Endothelial cell of umbilical vein (primary cell): ENCODE measurements around the gene STX16. TPM values are rescaled to one million over a fixed set of nuclear protein-coding genes. Genes with fewer than 3 reads are reported as not detected.

ENCODE experiments used
- BruUV-seq: library from RNA; stranded (reverse); fragments of 400-500 nt; replicated peaks from 2 replicates; lab custom pipeline; 2021; lab: Mats Ljungman, UMichigan
- CTCF ChIA-PET: fragments of 300-600, 350-600 bp; sonication (Branson Sonifier 250); formaldehyde crosslinking; loops from one replicate; lab custom pipeline; 2021; ENCODE audit warnings: antibody characterized with exemption, inconsistent platforms; lab: Charles Lee
- POLR2A ChIA-PET: fragments of 300-600, 350-600 bp; sonication (Branson Sonifier 250); formaldehyde crosslinking; loops from one replicate; lab custom pipeline; 2021; ENCODE audit warnings: antibody characterized with exemption, inconsistent platforms; lab: Charles Lee
- DNase-seq: peaks from one replicate; pipeline ENCODE4 v3.0.0-alpha.2; 2011; ENCODE audit warnings: low read depth, low spot score
- FAIRE-seq: peaks from 2 replicates; lab custom pipeline; 2011; peaks lifted over from hg19 to GRCh38; lab: Jason Lieb, UNC
- H2AFZ ChIP-seq: 2 replicates; pipeline ENCODE4 v1.6.0; 2012; ENCODE audit warnings: low read depth, low read length, control low read depth, inconsistent platforms
- H3K27ac ChIP-seq: 2 replicates; pipeline ENCODE4 v1.5.1; 2011; ENCODE audit warnings: low read depth, mild to moderate bottlenecking, control low read depth, low read length, moderate library complexity; ENCODE audit not compliant: insufficient read depth
- H3K27me3 ChIP-seq, 2 experiments: 2 replicates each; pipeline versions ENCODE4 v1.6.0 to v1.6.1; 2011; ENCODE audit warnings: low read length in 2 of 2, mixed read lengths in 1 of 2; ENCODE audit not compliant: control insufficient read depth in 2 of 2, insufficient read depth in 2 of 2
- H3K36me3 ChIP-seq, 2 experiments: 2 replicates in 1 of 2; 3 replicates in 1 of 2; pipeline ENCODE4 v1.5.1; 2011; ENCODE audit warnings: low read length in 2 of 2, mild to moderate bottlenecking in 1 of 2, moderate library complexity in 1 of 2; ENCODE audit not compliant: control insufficient read depth in 2 of 2, insufficient read depth in 2 of 2; ENCODE audit errors: extremely low read depth in 1 of 2
- H3K4me1 ChIP-seq: 3 replicates; pipeline ENCODE4 v1.5.1; 2011; ENCODE audit warnings: mild to moderate bottlenecking, low read length; ENCODE audit not compliant: control insufficient read depth, insufficient read depth; ENCODE audit errors: extremely low read depth
- H3K4me2 ChIP-seq: 2 replicates; pipeline ENCODE4 v1.6.1; 2011; ENCODE audit warnings: low read length, control low read depth, mixed read lengths; ENCODE audit not compliant: insufficient read depth
- H3K4me3 ChIP-seq, 3 experiments: fragments of 200-600 bp in 1 of 3; sonication (generic), shearing (Covaris generic) in 1 of 3; replicated peaks in 1 of 3; 2 replicates each; pipeline ENCODE4 v1.5.1; 2011 to 2016; ENCODE audit warnings: control low read depth in 3 of 3, low read length in 3 of 3, mild to moderate bottlenecking in 2 of 3, inconsistent platforms in 1 of 3, low read depth in 1 of 3, moderate library complexity in 1 of 3; ENCODE audit not compliant: insufficient read depth in 1 of 3
- H3K79me2 ChIP-seq: 2 replicates; pipeline ENCODE4 v1.6.0; 2012; ENCODE audit warnings: low read length, inconsistent platforms; ENCODE audit not compliant: control insufficient read depth, insufficient read depth
- H3K9ac ChIP-seq: replicated peaks from 2 replicates; pipeline ENCODE3; 2011; ENCODE audit warnings: low read length, control low read depth; ENCODE audit not compliant: insufficient read depth; ENCODE audit errors: extremely low read depth
- H3K9me1 ChIP-seq: replicated peaks from 3 replicates; pipeline ENCODE4 v1.6.0; 2011; ENCODE audit warnings: mild to moderate bottlenecking, low read length; ENCODE audit not compliant: control insufficient read depth, insufficient read depth; ENCODE audit errors: extremely low read depth
- H3K9me3 ChIP-seq: replicated peaks from 2 replicates; pipeline ENCODE4 v1.5.1; 2012; ENCODE audit warnings: low read length, inconsistent platforms; ENCODE audit not compliant: control insufficient read depth, insufficient read depth
- H4K20me1 ChIP-seq: replicated peaks from 2 replicates; pipeline ENCODE3; 2011; ENCODE audit warnings: mild to moderate bottlenecking, low read length; ENCODE audit not compliant: control insufficient read depth, insufficient read depth; ENCODE audit errors: extremely low read depth
- EZH2 ChIP-seq: IDR thresholded peaks from 2 replicates; pipeline ENCODE4 v1.6.1; 2012; ENCODE audit warnings: borderline replicate concordance, low read depth, mild to moderate bottlenecking, moderate library complexity, low read length, inconsistent platforms; ENCODE audit not compliant: severe bottlenecking
- JUN ChIP-seq: IDR thresholded peaks from 2 replicates; pipeline ENCODE4 v1.6.1; 2011; ENCODE audit warnings: borderline replicate concordance, low read depth; ENCODE audit not compliant: insufficient read length, insufficient read depth
- MAX ChIP-seq: IDR thresholded peaks from 2 replicates; pipeline ENCODE4 v1.6.1; 2011; ENCODE audit not compliant: insufficient read depth, insufficient read length
- MYC ChIP-seq: IDR thresholded peaks from one replicate; pipeline ENCODE4 v1.6.1; 2011; ENCODE audit warnings: mild to moderate bottlenecking, low read depth, low read length
- POLR2A ChIP-seq: IDR thresholded peaks from 2 replicates; pipeline ENCODE4 v1.6.1; 2012; ENCODE audit warnings: low read depth, mild to moderate bottlenecking, control low read depth, low read length
- POLR2AphosphoS5 ChIP-seq: IDR thresholded peaks from 2 replicates; pipeline ENCODE4 v1.6.1; 2012; ENCODE audit warnings: low read depth, mild to moderate bottlenecking, control low read depth, low read length, moderate library complexity; ENCODE audit not compliant: insufficient read depth
- dilution Hi-C: fragments of 300-500 bp; cut with MboI; formaldehyde crosslinking; loops from one replicate; pipeline ENCODE4 v1.15.0; 2019; ENCODE audit warnings: low sequenced_read_pairs; ENCODE audit not compliant: extremely low pct_ligation_motif_present
- intact Hi-C: fragments of 100-400 bp; cut with micrococcal nuclease; formaldehyde crosslinking; loops from one replicate; pipeline ENCODE4 v1.10.0; 2022
- polyA plus RNA-seq, 4 experiments: library from polyadenylated mRNA; depleted of rRNA in 3 of 4; stranded (reverse) in 3 of 4; unstranded in 1 of 4; fragments of >200 nt; gene quantifications; 2 replicates each; pipeline versions ENCODE4 v1.2.1 to v1.2.3, GENCODE V29; 2011 to 2012; ENCODE audit warnings: missing spikeins in 1 of 4
- total RNA-seq: library from RNA; stranded (reverse); gene quantifications from 2 replicates; pipeline ENCODE4 v1.2.3, GENCODE V29; 2021

The STX16 gene
- total and polyA plus RNA-seq, 2 donors (not counting 3 experiments of a cell fraction or from before 2014, with no cell fraction given): 43.1 to 63.5 TPM

- no TSS peak for BruUV-seq
- H3K9me1 ChIP-seq: no peaks in the 10 kb centered on the region
- dilution Hi-C loops: loop anchor here (25.0 kb wide), 1 partner anchor 228 kb away; no protein-coding TSS in a partner anchor
- no peaks in the 10 kb centered on the region for H3K36me3 ChIP-seq
- no peaks in the 10 kb centered on the region for H4K20me1 ChIP-seq
- POLR2A ChIA-PET: no interaction called here
- CTCF ChIA-PET: interaction anchor here (1.0 kb wide), 1 partner anchor 17 kb away, joined by 3 read pairs; no protein-coding TSS in a partner anchor
- H3K4me2 ChIP-seq: no peak overlapping the region
- intact Hi-C loops: no loop called here
- no peak overlapping the region for H3K27ac ChIP-seq
- peaks cover 0 to 1% of the 10 kb centered on the region in 2 experiments for H3K27me3 ChIP-seq
- TF ChIP-seq JUN (no peak), POLR2AphosphoS5 (no peak), EZH2 (no peak), MYC (no peak), MAX (no peak), POLR2A (no peak)
- no peaks in the 10 kb centered on the region for H3K79me2 ChIP-seq
- no peak overlapping the region for H3K9ac ChIP-seq
- no peak for FAIRE-seq
- H3K4me3 ChIP-seq: no peak overlapping the region
- no peaks in the 10 kb centered on the region for H3K4me1 ChIP-seq
- DNase-seq: no peak
- H2AFZ ChIP-seq: no peak overlapping the region
- no peaks in the 10 kb centered on the region for H3K9me3 ChIP-seq
Measured at GRCh38 chr20:58609026-58609425, 42.1 kb upstream of the STX16 start.

- H3K27ac ChIP-seq: no peak overlapping the region
- H4K20me1 ChIP-seq: no peaks in the 10 kb centered on the region
- TF ChIP-seq EZH2: no peak
- intact Hi-C loops (no loop called here), dilution Hi-C loops (loop anchor here (25.0 kb wide), 1 partner anchor 227 kb away; no protein-coding TSS in a partner anchor)
- CTCF ChIA-PET: interaction anchor here (1.0 kb wide), 1 partner anchor 16 kb away, joined by 3 read pairs; no protein-coding TSS in a partner anchor
- H3K36me3 ChIP-seq: no peaks in the 10 kb centered on the region
- no peak overlapping the region for H3K9ac ChIP-seq
- FAIRE-seq (no peak), DNase-seq (no peak)
- POLR2A ChIA-PET: interaction anchor here (0.6 kb wide), 1 partner anchor 87 kb away, joined by 5 read pairs; no protein-coding TSS in a partner anchor
- no peaks in the 10 kb centered on the region for H3K9me1 ChIP-seq
- no peak overlapping the region for H2AFZ ChIP-seq
- BruUV-seq: no TSS peak
- H3K9me3 ChIP-seq: no peaks in the 10 kb centered on the region
- no peak overlapping the region for H3K4me3 ChIP-seq
- no peaks in the 10 kb centered on the region for H3K27me3 ChIP-seq
- no peaks in the 10 kb centered on the region for H3K79me2 ChIP-seq
- H3K4me2 ChIP-seq: no peak overlapping the region
- H3K4me1 ChIP-seq: no peaks in the 10 kb centered on the region
Measured at GRCh38 chr20:58610071-58610800, 40.8 kb upstream of the STX16 start.
